GM12872 (cell line): ENCODE measurements around the gene ETS1.

Experiments
- CTCF ChIP-seq: IDR thresholded peaks from 3 replicates; pipeline ENCODE4 v1.5.1; 2011; ENCODE audit warnings: low read depth, mild to moderate bottlenecking, low read length, moderate library complexity; ENCODE audit not compliant: insufficient read depth

Gene ETS1

GRCh38 chr11:128511712-128512111 is 75.6 kb downstream of the ETS1 start:
- TF ChIP-seq CTCF = no peak

- TF ChIP-seq CTCF = no peak
Measured at GRCh38 chr11:128509621-128510389, 77.6 kb downstream of the ETS1 start.

DNA sequence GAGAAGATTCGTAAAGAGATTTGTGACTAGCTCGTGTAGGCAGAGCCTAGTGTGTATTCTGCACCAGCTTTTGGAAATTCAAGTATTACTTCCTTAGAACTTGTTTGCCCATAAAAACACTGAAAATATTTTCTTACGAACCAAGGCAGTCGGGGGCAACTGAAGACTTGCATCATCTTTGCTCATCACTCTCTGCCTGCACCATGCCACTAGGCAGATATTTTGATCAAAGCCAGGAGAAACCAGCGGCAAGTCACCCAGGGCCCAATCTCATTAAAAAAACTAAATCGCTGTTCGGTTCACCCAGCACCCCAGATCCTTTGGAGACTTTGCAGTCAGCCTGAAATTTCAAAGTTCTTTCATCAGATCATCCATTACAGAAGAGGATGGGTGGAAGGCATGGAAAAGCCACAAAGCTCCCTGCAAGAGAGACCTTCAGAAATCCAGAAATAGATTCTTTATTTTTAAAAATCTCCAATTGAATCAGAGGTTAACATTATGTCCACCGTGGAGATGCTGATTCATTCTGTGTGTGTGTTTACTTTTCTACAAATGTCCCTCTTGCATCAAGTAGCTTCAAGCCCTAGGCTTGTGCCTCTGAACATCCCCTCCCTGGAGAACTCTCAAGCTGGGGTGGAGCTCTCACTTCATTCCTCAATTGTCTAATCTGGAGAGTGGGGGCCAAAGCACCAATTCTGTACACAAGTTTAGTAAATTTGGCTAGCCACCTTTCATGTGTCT is 78.4 kb downstream of the ETS1 start:
- TF ChIP-seq CTCF = no peak

- no peak for TF ChIP-seq CTCF
Measured at GRCh38 chr11:128507936-128508335, 79.4 kb downstream of the ETS1 start.

DNA sequence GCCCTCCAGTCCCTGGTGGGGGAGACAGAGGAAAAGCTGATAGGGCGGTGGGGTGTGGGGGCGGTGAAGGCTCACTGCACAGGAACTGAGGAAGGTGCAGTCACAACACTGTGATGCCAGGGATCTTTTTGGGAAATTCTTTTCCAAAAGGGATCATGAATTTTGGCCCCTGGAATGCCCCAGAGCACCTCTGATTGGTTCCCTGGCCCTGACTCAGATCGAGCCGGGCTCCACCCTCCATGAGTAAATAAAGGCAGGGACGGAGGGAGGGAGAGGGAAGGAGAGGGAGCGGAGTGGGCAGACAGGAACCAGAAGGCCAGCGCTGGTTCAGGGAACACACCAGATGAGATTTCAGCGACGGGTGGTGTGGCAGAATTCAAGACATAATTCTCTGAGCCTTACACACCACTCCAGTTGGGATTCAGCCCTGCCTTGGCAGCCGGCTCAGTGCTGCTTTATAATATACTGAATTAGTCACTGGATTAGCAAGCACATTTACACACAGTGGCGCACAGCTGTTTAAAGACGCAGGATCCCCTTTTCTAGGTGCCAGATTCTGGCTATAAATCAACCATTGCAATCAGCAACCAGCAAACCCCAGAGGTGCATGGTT is 80.3 kb downstream of the ETS1 start:
- TF ChIP-seq CTCF = no peak

GRCh38 chr11:128506356-128506755 is 81.0 kb downstream of the ETS1 start:
- no peak for TF ChIP-seq CTCF

DNA sequence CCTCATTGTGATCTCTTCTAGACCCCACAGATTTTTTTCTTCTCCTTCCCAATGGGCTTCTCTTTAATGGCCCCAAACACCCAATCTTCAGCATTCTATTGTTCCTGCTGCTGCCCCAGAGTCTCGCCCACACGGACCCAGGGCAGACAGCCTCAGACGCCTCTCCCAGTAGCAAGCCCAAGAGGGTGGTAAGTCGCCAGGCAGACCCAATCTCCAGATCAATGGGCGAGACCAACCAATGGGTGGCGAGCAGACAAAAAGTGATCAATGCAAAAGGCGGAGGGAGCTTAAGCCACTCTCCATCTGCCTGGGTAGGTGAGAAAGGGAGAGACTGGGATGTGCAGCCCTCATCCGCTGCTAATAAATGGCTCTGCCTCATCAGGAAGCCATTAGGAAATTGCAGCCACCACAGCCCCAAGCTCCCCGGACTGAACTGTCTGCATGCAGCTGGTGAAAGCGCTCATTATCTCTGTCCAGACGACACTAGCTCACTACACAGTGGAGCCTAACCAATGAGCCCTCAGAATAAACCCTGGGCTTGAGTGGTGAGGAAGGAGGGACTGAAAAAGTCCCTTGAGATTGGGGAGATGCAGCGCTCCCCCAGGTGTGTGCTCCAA is 81.8 kb downstream of the ETS1 start:
- no peak for TF ChIP-seq CTCF
